WTC11 (cell line): ENCODE results near the gene MPV17L2. TPM values are rescaled to one million over a fixed set of nuclear protein-coding genes. Genes with fewer than 3 reads are reported as not detected.

Experiments
- ATAC-seq: fragments of 200-7000 bp; cut with Tn5 transposase; 2 replicates; pipeline ENCODE4 v1.10.0; 2021; ENCODE audit warnings: mild to moderate bottlenecking, moderate library complexity
- CTCF ChIA-PET: fragments of 300-600 bp; sonication (Branson Sonifier 250); formaldehyde crosslinking; loops from one replicate; lab custom pipeline; 2021; ENCODE audit warnings: antibody characterized with exemption; lab: Charles Lee
- POLR2A ChIA-PET: fragments of 350-600 bp; sonication (Branson Sonifier 250); formaldehyde crosslinking; loops from one replicate; lab custom pipeline; 2021; ENCODE audit warnings: antibody characterized with exemption; lab: Charles Lee
- DNase-seq: peaks from one replicate; pipeline ENCODE4 v3.0.0; 2021; ENCODE audit warnings: low spot score
- H3K27ac Mint-ChIP-seq: 2 replicates; pipeline ENCODE4 v1.8.0; 2021; ENCODE audit warnings: mixed read lengths
- H3K27me3 Mint-ChIP-seq: 2 replicates; pipeline ENCODE4 v1.8.0; 2021; ENCODE audit warnings: low read depth, mild to moderate bottlenecking, moderate library complexity, mixed read lengths
- H3K36me3 Mint-ChIP-seq: 2 replicates; pipeline ENCODE4 v1.8.0; 2021; ENCODE audit warnings: mixed read lengths
- H3K4me1 Mint-ChIP-seq: 2 replicates; pipeline ENCODE4 v1.8.0; 2022; ENCODE audit warnings: mixed read lengths
- H3K4me3 Mint-ChIP-seq: 2 replicates; pipeline ENCODE4 v1.8.0; 2021; ENCODE audit warnings: mild to moderate bottlenecking, moderate library complexity, mixed read lengths
- H3K9me3 Mint-ChIP-seq: 2 replicates; pipeline ENCODE4 v1.8.0; 2021; ENCODE audit warnings: mixed read lengths
- AR ChIP-seq: fragments of 250-450 bp; sonication (Bioruptor Pico); IDR thresholded peaks from 2 replicates; pipeline ENCODE4 v1.9.0; 2021; ENCODE audit warnings: mild to moderate bottlenecking
- ATF2 ChIP-seq: sonication (generic); formaldehyde crosslinking; IDR thresholded peaks from 2 replicates; pipeline ENCODE4 v1.8.1; 2022; ENCODE audit warnings: low read depth, missing genetic modification reagents, borderline replicate concordance
- E2F1 ChIP-seq: sonication (generic); formaldehyde crosslinking; IDR thresholded peaks from 2 replicates; pipeline ENCODE4 v1.8.0; 2022; ENCODE audit warnings: mild to moderate bottlenecking, missing genetic modification reagents
- ESRRA ChIP-seq: sonication (generic); formaldehyde crosslinking; IDR thresholded peaks from 2 replicates; pipeline ENCODE4 v1.8.1; 2022; ENCODE audit warnings: mild to moderate bottlenecking, missing genetic modification reagents, borderline replicate concordance
- GABPB1 ChIP-seq: sonication (generic); formaldehyde crosslinking; IDR thresholded peaks from 2 replicates; pipeline ENCODE4 v1.8.1; 2023; ENCODE audit warnings: mild to moderate bottlenecking, missing genetic modification reagents
- HMGXB4 ChIP-seq: sonication (generic); formaldehyde crosslinking; IDR thresholded peaks from 2 replicates; pipeline ENCODE4 v1.8.1; 2023; ENCODE audit warnings: mild to moderate bottlenecking, moderate library complexity, missing genetic modification reagents
- OVOL2 ChIP-seq: fragments of 250-450 bp; sonication (Bioruptor Pico); IDR thresholded peaks from 2 replicates; pipeline ENCODE4 v1.9.0; 2021; ENCODE audit warnings: mild to moderate bottlenecking, borderline replicate concordance
- PRDM15 ChIP-seq: sonication (generic); formaldehyde crosslinking; IDR thresholded peaks from 2 replicates; pipeline ENCODE4 v1.8.0; 2022; ENCODE audit warnings: missing genetic modification reagents
- TP53 ChIP-seq: sonication (generic); formaldehyde crosslinking; IDR thresholded peaks from 2 replicates; pipeline ENCODE4 v1.8.1; 2023; ENCODE audit warnings: mild to moderate bottlenecking, missing genetic modification reagents
- ZNF263 ChIP-seq: sonication (generic); formaldehyde crosslinking; IDR thresholded peaks from 2 replicates; pipeline ENCODE4 v1.8.1; 2022; ENCODE audit warnings: low read depth, mild to moderate bottlenecking, moderate library complexity, missing genetic modification reagents
- ZSCAN18 ChIP-seq: fragments of 250-450 bp; sonication (Bioruptor Pico); IDR thresholded peaks from 2 replicates; pipeline ENCODE4 v2.1.2; 2022; ENCODE audit warnings: mild to moderate bottlenecking, moderate library complexity
- total RNA-seq: library from RNA; stranded (reverse); gene quantifications from 3 replicates; pipeline ENCODE4 v1.2.3, GENCODE V29; 2021
- TF ChIP-seq, protein P1 (sequence below): fragments of 250-450 bp; sonication (Bioruptor Pico); IDR thresholded peaks from 2 replicates; pipeline ENCODE4 v1.9.0; 2021; ENCODE audit warnings: mild to moderate bottlenecking
- TF ChIP-seq, protein P2 (sequence below): sonication (generic); formaldehyde crosslinking; IDR thresholded peaks from 2 replicates; pipeline ENCODE4 v1.8.0; 2023; ENCODE audit warnings: mild to moderate bottlenecking, missing genetic modification reagents
- TF ChIP-seq, protein P3 (sequence below): sonication (generic); formaldehyde crosslinking; IDR thresholded peaks from 2 replicates; pipeline ENCODE4 v1.8.0; 2022; ENCODE audit warnings: mild to moderate bottlenecking, missing genetic modification reagents

MPV17L2 gene
- total RNA-seq, 1 experiment from 2014 or later = 29.8 TPM

GRCh38 chr19:18147396-18147795 lies 45.6 kb upstream of the MPV17L2 start (continued):
- no peak for TF ChIP-seq PRDM15 (CRISPR knock-in tag)
- TF ChIP-seq, protein P1, sequence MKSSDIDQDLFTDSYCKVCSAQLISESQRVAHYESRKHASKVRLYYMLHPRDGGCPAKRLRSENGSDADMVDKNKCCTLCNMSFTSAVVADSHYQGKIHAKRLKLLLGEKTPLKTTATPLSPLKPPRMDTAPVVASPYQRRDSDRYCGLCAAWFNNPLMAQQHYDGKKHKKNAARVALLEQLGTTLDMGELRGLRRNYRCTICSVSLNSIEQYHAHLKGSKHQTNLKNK = no peak
- no peak for TF ChIP-seq OVOL2 (CRISPR knock-in tag)
- no peak for TF ChIP-seq TP53 (CRISPR knock-in tag)
- TF ChIP-seq ZNF263 (CRISPR knock-in tag) = no peak
- no peak for TF ChIP-seq ESRRA (CRISPR knock-in tag)
- TF ChIP-seq ATF2 (CRISPR knock-in tag) = no peak
- TF ChIP-seq AR (CRISPR knock-in tag) = no peak
- TF ChIP-seq, all 79 proteins: peak for 0

GRCh38 chr19:18149596-18149975 lies 43.4 kb upstream of the MPV17L2 start:
- POLR2A ChIA-PET = no interaction called here
- no peak overlapping the region for H3K27ac Mint-ChIP-seq
- no peaks in the 10 kb centered on the region for H3K27me3 Mint-ChIP-seq
- no peak for ATAC-seq
- peaks cover 12% of the 10 kb centered on the region for H3K36me3 Mint-ChIP-seq
- H3K4me3 Mint-ChIP-seq = no peak overlapping the region
- no peaks in the 10 kb centered on the region for H3K9me3 Mint-ChIP-seq
- DNase-seq = no peak
- peaks cover 17% of the 10 kb centered on the region for H3K4me1 Mint-ChIP-seq
- CTCF ChIA-PET = interaction anchor here (0.9 to 1.8 kb wide), 7 partner anchors 11 to 179 kb away, joined by 3 to 9 read pairs (median 3); no protein-coding TSS in a partner anchor
- TF ChIP-seq GABPB1 (CRISPR knock-in tag) = no peak
- no peak for TF ChIP-seq E2F1 (CRISPR knock-in tag)
- no peak for TF ChIP-seq ZSCAN18 (CRISPR knock-in tag)
- TF ChIP-seq HMGXB4 = no peak
- TF ChIP-seq, protein P2, sequence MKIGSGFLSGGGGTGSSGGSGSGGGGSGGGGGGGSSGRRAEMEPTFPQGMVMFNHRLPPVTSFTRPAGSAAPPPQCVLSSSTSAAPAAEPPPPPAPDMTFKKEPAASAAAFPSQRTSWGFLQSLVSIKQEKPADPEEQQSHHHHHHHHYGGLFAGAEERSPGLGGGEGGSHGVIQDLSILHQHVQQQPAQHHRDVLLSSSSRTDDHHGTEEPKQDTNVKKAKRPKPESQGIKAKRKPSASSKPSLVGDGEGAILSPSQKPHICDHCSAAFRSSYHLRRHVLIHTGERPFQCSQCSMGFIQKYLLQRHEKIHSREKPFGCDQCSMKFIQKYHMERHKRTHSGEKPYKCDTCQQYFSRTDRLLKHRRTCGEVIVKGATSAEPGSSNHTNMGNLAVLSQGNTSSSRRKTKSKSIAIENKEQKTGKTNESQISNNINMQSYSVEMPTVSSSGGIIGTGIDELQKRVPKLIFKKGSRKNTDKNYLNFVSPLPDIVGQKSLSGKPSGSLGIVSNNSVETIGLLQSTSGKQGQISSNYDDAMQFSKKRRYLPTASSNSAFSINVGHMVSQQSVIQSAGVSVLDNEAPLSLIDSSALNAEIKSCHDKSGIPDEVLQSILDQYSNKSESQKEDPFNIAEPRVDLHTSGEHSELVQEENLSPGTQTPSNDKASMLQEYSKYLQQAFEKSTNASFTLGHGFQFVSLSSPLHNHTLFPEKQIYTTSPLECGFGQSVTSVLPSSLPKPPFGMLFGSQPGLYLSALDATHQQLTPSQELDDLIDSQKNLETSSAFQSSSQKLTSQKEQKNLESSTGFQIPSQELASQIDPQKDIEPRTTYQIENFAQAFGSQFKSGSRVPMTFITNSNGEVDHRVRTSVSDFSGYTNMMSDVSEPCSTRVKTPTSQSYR (CRISPR knock-in tag) = no peak
- TF ChIP-seq, protein P3, sequence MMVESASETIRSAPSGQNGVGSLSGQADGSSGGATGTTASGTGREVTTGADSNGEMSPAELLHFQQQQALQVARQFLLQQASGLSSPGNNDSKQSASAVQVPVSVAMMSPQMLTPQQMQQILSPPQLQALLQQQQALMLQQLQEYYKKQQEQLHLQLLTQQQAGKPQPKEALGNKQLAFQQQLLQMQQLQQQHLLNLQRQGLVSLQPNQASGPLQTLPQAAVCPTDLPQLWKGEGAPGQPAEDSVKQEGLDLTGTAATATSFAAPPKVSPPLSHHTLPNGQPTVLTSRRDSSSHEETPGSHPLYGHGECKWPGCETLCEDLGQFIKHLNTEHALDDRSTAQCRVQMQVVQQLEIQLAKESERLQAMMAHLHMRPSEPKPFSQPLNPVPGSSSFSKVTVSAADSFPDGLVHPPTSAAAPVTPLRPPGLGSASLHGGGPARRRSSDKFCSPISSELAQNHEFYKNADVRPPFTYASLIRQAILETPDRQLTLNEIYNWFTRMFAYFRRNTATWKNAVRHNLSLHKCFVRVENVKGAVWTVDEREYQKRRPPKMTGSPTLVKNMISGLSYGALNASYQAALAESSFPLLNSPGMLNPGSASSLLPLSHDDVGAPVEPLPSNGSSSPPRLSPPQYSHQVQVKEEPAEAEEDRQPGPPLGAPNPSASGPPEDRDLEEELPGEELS (CRISPR knock-in tag) = no peak
